ENCODE measurements around the gene STARD13.

STARD13 gene

DNA sequence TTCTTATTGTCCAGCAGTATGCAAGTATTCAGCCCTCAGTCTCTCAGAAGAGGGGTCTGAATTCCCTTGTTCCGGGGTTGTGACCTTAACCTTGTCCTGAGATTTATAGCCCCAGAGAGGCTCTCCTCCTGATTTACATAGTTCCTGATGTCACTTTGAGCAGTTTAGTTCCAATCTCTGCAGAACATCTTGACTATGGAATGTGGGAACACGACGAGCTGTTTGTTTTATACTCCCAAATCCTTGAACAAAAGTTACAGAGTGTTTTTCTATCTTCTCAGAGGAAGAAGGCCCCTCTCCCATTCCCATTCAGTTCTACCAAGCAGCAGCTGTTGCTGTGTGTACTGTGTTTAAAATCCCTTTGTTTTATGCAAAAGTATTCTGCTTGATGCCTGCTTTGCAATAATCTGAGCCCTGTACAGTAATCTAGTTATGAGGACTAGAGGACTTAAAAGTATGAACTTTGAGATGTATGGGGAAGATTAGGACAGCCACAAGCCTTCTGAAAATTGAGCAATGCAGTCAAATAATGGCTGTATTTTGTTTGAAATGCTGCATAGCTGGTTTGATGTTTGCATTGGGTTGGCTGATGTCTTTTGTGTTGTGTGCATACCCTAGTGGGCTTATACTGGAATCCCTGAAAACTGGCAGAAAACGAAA lies 194.7 kb downstream of the STARD13 start:
- DNase-seq (ENCODE audit: low read depth), result no peak

DNA sequence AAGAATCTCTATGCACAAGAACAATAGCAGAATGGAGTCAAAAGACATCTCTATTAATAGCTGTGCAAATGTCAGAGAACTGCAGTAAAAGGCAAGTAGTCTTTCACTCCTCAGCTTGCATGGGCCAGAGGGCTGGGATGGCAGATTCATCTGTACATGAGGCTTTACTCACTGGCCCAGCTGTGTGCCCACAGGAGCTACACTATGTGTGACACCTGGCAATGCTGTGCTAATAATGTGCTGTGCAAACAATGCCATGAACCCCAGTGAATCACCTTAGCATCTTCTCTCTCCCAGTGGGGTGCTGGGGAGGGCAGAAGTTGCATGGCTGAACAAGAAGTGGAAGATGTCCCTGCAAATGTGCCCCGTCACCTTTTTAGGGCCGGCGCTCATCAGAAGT lies 196.2 kb downstream of the STARD13 start:
- no peak for DNase-seq (ENCODE audit: low read depth)

DNA sequence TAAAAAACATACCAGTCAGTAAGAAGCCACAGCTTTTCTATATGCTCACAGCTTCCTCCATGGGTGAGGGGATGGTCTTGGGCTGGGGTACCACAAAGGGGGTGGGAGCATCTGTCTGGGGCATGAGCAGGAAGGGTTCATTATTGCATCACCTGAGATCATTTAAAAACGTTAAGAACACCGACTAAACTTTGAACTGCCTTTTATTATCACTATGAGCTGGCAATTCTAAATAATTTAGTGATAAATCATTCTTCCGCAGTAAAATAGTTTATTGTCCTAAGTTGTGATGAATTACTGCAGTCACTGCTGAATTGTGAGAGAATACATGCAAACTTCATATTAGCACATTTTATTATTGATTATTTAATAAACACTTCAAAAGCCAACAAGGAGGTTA lies 197.8 kb downstream of the STARD13 start:
- DNase-seq (ENCODE audit: low read depth), result no peak

DNA sequence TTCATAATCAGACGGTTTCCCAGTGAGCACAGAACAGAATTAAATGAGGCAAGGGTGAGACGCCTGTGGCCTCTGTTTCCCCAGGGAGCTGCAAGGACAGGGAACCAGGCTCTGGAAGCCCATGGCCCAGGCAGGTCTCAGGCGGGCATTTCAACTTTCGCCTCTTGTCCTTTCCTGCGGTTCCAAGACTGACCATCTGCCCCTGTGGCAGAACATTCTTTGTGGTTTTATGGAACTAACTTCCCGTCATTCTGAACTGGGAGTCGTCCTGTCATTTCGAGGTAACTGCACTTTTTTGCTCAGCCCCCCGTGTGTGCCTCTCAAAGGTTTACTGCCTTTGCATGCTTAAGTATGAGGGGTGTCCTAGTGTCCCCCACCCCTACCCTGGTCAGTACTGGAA lies 198.5 kb downstream of the STARD13 start:
- DNase-seq (ENCODE audit: low read depth), result no peak

DNA sequence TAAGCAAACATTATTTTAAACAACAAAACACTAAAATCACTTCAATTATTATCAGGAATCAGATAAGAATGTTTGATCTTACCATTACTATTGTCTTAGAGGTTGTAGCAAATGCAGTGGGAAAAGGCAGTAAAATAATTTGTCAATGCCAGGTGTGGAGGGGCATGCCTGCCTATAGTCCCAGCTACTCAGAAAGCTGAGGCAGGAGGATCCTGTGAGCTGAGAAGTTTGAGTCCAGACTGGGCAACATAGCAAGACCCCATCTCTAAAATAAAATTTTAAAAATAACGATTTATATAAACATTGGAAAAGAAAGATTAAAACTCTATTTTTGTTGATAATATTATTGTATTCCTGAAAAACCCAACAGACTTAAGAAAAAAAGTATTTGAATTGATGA lies 202.5 kb downstream of the STARD13 start:
- DNase-seq (ENCODE audit: low read depth), result no peak

DNA sequence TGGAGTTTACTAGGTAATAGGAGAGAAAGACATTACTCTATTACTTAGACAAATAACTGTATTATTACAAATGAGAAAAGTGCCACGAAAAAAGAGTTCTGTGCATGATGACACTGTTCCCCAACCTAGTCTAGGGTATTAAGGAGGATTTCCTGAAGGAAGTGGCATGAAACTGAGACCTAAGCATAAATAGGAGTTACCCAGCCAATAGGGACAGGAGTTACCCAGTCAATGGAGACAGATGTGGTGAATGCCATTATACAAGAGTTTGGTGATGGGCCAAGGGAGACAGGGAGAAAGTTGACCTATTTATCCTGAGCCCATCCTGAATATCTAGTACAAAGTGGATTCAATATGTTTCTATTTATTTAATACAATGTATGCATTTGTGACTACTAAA lies 203.9 kb downstream of the STARD13 start:
- no peak for DNase-seq (ENCODE audit: low read depth)

DNA sequence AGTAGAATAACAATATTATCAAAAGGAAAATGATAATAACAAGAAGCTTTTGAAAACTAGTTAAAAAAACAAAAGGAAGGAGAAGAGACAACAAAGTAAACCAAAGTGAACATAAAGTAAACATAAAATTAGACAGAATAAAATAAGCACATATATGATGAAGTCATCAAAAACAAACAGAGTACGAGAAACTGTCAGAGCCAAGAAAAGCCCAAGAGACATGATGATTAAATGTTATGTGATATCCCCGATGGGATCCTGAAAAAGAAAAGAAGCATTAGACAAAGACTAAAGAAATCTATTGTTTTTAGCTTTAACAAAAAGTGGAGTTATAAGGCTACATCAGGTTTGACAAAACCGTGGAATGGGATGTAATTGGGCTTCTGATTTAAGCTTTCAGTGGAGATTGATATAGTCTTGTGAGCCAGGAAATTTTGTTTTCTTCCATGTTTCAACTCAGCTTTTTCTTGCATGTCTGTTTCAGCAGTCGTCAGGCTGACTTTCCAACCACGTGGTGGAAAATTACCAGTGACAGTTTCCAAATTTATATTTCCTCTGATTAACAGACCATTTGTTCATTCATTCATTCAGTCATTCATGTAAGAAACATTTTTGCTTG lies 204.5 kb downstream of the STARD13 start:
- peak; percentile 68 for DNase-seq (ENCODE audit: low read depth)

DNA sequence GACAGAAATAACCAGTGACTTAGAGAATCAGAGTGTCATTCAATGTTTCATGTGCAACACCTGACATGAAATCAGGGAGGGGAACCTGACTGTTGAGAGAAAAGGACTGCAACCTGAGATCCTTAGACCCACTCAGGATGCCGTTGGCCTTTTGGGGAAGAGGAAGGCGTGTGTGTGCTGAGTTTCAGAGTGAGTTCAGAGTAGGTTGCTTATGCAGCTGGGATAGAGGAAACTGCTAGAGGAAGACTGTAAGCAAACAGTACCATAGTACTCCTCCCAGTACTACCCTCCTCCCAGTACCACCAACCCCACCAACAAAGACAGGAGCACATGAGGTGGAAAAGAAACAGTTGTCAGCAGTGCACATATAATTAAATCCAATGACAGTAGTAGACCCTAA lies 205.6 kb downstream of the STARD13 start:
- no peak for DNase-seq (ENCODE audit: low read depth)

DNA sequence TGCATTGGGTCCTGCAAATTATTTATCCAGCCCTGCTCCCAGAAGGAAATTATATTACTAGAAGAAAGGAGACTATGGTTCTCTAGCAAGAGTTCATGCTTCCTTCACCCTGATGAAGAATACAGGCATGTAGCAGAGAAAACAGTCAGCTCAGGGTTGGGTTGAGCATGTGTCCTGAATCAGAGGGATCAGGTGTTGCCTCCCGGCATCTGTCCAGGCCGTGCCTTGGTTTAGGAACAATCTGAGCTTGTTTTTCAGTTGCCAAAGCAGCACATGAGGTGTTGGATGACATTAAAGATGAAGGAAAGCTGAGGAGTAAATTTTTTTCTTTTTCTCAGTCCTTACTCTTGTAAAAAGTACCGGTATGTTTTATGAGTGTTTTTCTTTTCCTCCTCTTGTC lies 207.3 kb downstream of the STARD13 start:
- DNase-seq (ENCODE audit: low read depth), result no peak

DNA sequence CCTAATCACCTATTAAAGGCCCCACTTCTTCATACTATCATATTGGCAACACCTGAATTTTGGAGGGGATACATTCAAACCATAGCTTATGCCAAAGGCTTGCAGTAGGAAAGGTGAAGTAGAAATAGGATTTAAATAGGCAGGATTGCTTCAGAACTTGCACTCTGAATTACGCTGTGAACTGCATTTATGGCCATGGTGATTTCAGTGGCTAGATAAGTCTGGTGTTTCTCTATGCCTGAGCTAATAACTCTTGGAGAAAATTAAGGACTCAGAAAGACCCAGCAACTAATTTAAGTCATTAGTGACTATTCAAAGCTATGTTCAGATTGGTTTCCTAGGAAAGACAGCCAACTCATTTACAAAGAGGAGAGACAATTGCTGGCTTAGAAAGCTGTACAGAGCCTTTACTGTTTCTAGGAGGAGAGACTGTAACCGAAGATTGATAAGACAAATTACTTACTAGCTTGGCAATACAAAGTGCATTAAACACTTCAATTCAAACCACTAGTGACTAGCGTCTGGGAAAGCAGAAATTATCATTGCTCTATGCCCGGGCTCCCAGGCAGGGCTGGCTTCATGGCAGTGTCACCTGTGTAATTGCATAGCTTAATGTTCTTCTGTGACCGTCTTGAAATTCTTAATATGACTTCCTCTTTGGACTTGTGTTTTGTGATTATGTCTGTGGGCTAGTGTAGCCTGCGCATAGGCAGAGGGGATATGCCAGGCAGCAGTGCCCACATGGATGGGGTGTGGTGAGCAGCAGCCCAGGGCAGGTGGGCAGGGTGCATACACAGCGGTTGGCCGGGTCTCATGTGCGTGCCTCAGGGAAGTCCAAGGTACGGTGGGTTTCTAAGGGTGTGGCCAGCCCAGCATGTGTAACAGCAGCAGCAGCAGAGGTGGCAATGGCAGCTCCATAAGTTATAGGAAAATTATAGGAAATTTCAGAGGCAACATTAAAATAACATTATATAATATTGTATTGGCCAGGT lies 209.3 kb downstream of the STARD13 start:
- no peak for DNase-seq (ENCODE audit: low read depth)

DNA sequence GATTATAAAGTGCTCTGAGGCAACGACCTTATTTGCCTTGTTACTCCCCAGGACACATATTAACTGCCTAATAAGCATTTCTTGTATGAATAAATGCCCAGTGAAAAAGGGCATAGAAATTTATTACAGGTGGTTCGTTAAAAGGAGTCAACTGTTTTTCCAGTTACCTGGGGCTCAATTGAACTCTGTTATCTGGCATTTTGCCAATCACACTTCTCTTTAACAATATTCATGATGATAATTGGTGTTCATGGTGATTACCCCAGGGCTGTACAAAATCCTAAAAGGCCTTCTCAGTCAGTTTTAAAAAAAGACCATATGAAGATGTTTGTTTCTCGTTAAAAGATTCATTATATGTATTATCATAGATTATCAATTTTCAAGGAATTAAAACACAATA lies 212.2 kb downstream of the STARD13 start:
- DNase-seq (ENCODE audit: low read depth), result no peak

DNA sequence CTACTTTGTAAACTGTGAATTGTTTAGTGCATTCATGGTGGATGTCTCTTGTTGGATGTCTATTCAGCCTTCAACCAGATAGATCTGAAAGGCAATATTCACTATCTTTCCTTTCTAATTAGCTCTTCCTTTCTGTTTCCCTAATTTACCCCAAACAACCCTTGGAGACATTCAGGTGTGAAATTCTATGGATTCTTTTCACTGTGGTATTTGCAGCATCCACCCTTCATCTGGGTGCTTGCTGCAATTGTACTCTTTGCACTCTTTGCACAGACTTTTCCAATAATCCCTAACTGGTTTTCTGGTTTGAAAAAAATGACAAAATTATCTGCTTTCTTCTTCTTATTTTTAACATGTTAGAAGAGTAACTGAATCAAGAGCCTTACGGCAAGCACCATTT lies 212.8 kb downstream of the STARD13 start:
- no peak for DNase-seq (ENCODE audit: low read depth)

DNA sequence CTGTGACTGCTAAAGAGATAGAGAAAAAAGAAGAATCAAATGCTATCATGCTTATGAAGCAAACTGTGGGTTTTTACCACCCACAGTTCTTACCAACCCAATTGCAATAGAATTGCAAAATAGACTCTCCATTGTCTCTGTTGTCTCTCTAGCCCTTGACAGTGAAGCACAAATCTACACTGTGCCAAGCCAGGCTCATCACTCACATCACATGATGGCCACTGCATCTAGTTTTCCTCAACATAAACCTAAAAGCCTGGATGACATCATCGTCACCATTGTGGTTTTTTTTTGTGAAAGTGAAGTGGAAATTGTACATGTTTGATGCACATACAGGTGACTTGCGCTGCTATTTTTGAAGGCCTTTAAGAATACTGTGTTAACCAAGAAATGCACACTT lies 213.3 kb downstream of the STARD13 start:
- no peak for DNase-seq (ENCODE audit: low read depth)

DNA sequence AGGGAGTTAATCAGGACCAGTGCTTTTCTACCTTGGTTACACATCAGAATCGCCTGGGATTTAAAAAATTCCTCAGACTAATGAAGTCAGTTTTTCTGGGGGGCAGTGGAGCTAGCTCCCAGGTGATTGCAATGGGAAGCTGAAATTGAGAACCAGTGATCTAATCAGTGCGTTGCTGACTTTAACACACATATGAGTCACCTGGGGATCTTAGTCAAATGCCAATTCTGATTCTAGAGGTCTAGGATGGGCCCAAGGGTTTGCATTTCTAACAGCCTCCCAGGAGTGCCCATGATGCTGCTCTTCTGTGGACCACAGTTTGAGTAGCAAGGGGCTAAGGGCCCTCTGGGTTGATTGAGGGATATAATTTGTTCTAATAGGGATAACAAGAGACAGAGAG lies 214.8 kb downstream of the STARD13 start:
- no peak for DNase-seq (ENCODE audit: low read depth)

DNA sequence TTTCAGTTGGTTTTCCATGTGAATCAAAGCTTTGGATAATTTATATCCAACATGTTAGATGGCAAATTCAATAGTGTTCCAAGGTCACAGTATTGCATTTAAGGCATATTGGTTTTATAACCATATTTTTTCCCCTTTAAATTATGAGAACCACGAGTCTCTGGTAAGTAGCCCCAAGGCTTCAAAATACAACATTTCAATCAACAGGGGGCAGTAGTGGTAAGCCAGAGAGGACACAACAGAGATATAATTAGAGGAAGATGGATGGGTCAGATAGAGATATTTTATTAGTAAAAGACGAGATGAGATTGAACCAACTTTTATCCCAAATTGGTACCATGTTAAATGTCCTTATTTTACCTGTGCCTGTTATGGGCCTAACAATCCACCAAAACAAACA lies 216.2 kb downstream of the STARD13 start:
- no peak for DNase-seq (ENCODE audit: low read depth)

DNA sequence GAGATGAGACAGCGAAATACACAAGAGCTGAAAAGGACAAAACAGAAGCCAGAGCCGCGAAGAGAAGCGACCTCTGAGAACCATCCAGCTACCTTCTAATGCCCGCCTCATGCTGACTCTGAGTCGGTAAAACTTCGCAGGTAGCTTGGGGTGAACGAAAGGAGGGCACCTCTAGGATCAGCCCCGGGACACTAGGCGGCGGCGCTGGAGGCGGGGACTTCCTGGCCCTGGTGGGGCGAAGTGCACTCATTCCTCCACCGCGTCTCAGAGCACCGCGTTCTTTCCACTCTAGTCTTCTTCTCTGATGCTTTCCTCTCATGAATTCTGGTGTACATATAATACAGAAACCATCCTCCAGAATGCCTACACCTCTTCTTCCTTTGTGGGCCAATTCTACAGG lies 219.2 kb downstream of the STARD13 start:
- no peak for DNase-seq (ENCODE audit: low read depth)

DNA sequence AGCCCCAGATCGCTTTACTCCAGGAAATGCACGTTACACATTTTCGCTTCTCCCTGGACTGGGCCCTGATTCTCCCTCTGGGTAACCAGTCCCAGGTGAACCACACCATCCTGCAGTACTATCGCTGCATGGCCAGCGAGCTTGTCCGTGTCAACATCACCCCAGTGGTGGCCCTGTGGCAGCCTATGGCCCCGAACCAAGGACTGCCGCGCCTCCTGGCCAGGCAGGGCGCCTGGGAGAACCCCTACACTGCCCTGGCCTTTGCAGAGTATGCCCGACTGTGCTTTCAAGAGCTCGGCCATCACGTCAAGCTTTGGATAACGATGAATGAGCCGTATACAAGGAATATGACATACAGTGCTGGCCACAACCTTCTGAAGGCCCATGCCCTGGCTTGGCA lies 224.7 kb downstream of the STARD13 start:
- DNase-seq (ENCODE audit: low read depth), result no peak

DNA sequence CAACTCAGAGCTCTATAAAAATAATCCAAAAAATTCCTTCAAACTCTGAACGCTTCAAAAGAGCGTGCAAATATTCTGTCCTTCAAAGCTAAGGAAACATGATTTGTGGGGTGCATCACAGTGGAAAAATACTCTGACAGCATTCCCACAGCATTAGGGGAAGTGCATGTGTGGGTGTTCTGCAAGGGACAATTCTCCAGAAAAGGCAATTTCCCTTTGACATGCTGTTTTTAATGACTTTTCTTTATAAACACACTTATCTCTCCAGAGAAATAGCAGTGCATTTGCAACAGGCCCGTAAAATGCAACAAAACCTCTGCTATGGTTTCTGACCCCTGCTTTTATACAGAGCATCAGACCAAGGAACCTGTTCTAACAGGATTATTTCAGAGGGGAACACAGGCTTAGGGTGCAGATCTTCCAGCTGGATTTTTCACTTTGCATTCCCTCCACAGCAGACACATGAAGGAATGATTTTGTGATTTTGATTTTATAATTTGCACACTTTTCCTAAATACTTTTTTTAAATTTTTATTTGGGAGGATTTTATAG lies 226.7 kb downstream of the STARD13 start:
- DNase-seq (ENCODE audit: low read depth), result no peak

DNA sequence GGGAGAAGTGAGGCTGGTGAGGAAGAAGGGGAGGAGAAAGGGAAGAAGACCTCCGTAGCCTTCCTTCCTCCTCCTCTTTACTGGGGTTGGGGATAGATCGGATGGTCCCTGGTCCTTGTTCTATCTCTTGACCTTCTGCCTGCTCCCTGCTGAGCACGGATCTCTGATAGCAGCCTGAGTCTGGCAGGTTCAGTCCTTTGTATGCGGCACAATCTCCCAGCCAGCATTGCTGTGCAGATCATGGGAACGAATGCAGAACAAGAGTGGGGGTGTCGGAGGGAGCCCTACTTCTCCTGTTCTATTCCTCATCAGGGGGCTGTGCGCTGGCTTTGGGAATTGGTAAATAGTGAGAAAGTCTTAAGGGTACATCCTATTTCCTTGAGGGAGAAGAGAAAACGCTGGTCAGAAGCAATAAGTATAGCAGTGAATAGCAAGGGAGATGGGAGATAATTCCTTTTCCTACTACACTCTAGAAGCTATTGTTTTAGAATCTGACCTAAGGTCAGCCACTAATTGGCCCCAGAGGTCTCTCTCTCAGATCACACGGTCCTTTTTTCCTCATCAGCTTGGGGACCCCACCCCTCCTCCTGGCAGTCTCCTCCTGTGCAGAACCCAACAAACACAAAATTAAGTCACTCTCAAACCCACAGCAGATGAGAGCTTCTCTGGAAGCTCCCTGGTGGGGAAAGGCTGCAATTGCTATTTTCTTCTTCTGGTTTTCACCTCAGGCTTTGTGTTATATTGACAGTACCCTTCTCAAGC lies 228.4 kb downstream of the STARD13 start:
- no peak for DNase-seq (ENCODE audit: low read depth)

DNA sequence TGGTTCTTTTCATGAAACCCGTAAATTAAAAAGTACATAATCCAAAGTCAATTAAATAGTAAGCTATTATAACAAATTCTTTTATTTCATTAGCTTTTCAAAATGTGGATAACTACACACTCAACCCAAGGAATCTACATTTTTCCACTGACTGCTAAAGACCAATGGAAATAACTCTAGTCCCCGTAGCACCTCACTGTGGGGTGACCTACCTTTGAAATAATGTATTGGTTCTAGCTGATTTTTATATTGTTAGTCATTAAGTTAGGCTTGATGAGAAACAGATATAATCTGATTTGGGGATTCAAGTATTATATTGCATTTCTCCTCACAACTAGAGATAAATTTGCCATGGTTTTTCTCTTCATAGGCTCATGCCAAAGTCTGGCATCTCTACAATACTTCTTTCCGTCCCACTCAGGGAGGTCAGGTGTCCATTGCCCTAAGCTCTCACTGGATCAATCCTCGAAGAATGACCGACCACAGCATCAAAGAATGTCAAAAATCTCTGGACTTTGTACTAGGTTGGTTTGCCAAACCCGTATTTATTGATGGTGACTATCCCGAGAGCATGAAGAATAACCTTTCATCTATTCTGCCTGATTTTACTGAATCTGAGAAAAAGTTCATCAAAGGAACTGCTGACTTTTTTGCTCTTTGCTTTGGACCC lies 232.0 kb downstream of the STARD13 start:
- no peak for DNase-seq (ENCODE audit: low read depth)

Data from stromal cell of bone marrow (primary cell).